ENCODE measurements around the gene TAS2R1.
A peak's percentile ranks its signal among the peaks of the same experiment; 100 is the strongest.

Gene TAS2R1

DNA sequence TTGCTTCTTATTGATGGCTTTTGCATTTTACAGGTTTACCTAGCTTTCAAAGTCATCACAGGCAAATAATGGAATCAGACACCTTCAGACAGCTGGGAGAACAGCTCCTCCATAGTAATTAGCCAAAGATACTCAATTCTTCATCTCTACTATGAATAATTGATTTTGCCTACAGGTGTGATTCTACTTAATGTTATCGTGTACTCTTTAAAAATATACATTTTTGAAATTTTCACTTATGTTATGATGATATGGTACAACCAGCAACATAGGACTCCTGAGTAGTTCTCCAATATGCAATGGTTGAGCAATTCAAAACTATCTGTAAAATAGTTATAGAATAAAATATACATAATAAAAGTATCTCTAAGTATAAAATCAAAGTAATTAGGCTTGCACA lies at the start of gene TAS2R1:
Gene TAS2R1 (minus strand): TSS at position 101 of the 400 bp plus-strand sequence. CDS start 319 bp downstream, outside the sequence.
- no peak for DNase-seq (ENCODE audit: low read depth in 2 of 2)
- TF ChIP-seq CTCF (IDR thresholded peaks at IDR 0.05; ENCODE audit: low read depth, low read length), result no peak
- H3K4me3 ChIP-seq (replicated peaks in 1 of 2; ENCODE audit: low read depth in 2 of 2, low read length in 2 of 2), result no peak within 1 kb of the TSS

GRCh38 chr5:9670371-9670770 lies 40.2 kb upstream of the TAS2R1 start:
- TF ChIP-seq CTCF (IDR thresholded peaks at IDR 0.05; ENCODE audit: low read depth, low read length), result no peak
- no peak overlapping the region for H3K4me3 ChIP-seq (replicated peaks in 1 of 2; ENCODE audit: low read depth in 2 of 2, low read length in 2 of 2)
- DNase-seq (ENCODE audit: low read depth in 2 of 2), result no peak

DNA sequence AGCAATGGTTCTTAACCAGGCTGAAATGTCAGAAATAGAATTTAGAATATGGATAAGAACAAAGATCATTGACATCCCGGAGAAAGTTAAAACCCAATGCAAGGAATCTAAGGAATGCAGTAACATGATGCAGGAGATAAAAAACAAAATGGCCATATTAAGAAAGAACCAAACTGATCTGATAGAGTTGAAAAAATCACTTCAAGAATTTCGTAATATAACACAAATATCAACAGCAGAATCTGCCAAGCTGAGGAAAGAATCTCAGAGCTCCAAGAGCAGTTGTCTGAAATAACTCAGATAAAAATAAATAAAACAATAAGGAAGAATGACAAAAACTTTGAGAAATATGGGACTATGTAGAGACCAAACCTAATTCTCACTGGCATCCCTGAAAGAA lies 37.8 kb upstream of the TAS2R1 start:
- TF ChIP-seq CTCF (IDR thresholded peaks at IDR 0.05; ENCODE audit: low read depth, low read length), result no peak
- H3K4me3 ChIP-seq (replicated peaks in 1 of 2; ENCODE audit: low read depth in 2 of 2, low read length in 2 of 2), result no peak overlapping the region
- no peak for DNase-seq (ENCODE audit: low read depth in 2 of 2)

DNA sequence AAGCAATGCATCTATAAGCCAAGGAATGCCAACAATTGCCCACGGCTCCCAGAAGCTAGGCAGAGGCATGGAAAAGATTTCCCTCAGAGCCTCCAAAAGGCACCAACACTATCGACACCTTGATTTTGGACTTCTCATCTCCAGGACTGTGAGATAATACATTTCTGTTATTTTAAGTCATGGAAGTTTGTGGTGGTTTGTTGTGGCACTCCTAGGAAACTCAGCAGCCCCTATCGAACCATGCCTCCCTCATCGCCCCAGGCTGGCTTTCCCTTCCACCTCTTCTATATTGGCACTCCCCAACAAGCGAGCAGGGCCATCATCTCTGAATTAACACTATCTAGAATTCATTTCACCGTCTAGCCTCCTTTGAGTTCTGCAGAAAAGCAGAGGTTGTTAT lies 33.7 kb upstream of the TAS2R1 start:
- no peak overlapping the region for H3K4me3 ChIP-seq (replicated peaks in 1 of 2; ENCODE audit: low read depth in 2 of 2, low read length in 2 of 2)
- no peak for DNase-seq (ENCODE audit: low read depth in 2 of 2)
- TF ChIP-seq CTCF (IDR thresholded peaks at IDR 0.05; ENCODE audit: low read depth, low read length), result no peak

DNA sequence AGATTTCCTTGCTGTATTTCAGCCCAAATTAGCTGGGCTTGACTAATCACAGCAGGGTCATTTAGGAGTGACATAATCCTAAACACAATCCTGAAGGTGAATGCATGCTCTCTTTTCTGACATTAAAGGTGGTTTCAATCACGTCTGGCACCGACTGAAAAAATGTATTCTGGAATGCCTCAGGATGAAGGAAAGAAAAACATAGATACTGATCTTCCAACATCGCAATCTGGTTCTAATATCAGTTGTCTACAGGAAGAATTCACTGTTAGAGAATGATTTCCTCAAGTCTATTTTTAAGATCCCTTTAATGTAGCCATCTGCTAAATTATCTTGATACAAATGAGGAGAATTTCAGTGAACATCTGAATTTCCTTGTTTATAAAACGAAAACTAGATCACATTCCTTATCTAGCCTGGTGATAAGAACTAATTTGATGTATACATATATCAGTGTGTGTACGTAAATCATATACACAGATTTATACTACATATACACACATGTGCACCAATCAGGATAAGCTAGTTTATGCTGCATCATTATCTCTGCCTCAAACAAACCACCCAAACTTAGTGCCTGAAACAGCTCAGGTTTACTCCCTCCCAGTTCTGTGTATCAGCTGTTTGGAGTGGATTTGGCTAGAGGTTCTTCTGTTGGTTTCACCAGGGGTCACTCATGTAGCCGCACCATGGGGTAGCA lies 31.3 kb upstream of the TAS2R1 start:
- H3K4me3 ChIP-seq (replicated peaks in 1 of 2; ENCODE audit: low read depth in 2 of 2, low read length in 2 of 2), result no peak overlapping the region
- TF ChIP-seq CTCF (IDR thresholded peaks at IDR 0.05; ENCODE audit: low read depth, low read length), result no peak
- no peak for DNase-seq (ENCODE audit: low read depth in 2 of 2)

- peak in 1 of 2 donors; percentile 41 for DNase-seq (ENCODE audit: low read depth in 2 of 2)
- no peak overlapping the region for H3K4me3 ChIP-seq (replicated peaks in 1 of 2; ENCODE audit: low read depth in 2 of 2, low read length in 2 of 2)
- no peak for TF ChIP-seq CTCF (IDR thresholded peaks at IDR 0.05; ENCODE audit: low read depth, low read length)
Measured at GRCh38 chr5:9658706-9659105, 28.6 kb upstream of the TAS2R1 start.

- no peak for DNase-seq (ENCODE audit: low read depth in 2 of 2)
- TF ChIP-seq CTCF (IDR thresholded peaks at IDR 0.05; ENCODE audit: low read depth, low read length), result no peak
- no peak overlapping the region for H3K4me3 ChIP-seq (replicated peaks in 1 of 2; ENCODE audit: low read depth in 2 of 2, low read length in 2 of 2)
Measured at GRCh38 chr5:9657819-9658218, 27.7 kb upstream of the TAS2R1 start.
